HEK293T (cell line): ENCODE results near the gene KRT74.

Experiments used
- ARNT ChIP-seq: fragments of 450-650 bp; IDR thresholded peaks from 2 replicates; pipeline ENCODE4 v1.6.1; 2017; ENCODE audit warnings: mild to moderate bottlenecking
- BHLHE40 ChIP-seq: fragments of 450-650 bp; IDR thresholded peaks from 2 replicates; pipeline ENCODE4 v1.6.1; 2016; ENCODE audit warnings: mild to moderate bottlenecking, moderate library complexity, borderline replicate concordance
- CTBP1 ChIP-seq: fragments of 450-650 bp; IDR thresholded peaks from 2 replicates; pipeline ENCODE4 v1.6.1; 2016; ENCODE audit warnings: borderline replicate concordance
- FOXA1 ChIP-seq: fragments of 450-650 bp; IDR thresholded peaks from 2 replicates; pipeline ENCODE4 v1.6.1; 2016; ENCODE audit warnings: mild to moderate bottlenecking
- FOXK2 ChIP-seq: fragments of 450-650 bp; IDR thresholded peaks from 2 replicates; pipeline ENCODE4 v1.6.1; 2016; ENCODE audit warnings: mild to moderate bottlenecking
- FOXM1 ChIP-seq: fragments of 450-650 bp; IDR thresholded peaks from 2 replicates; pipeline ENCODE4 v1.6.1; 2017; ENCODE audit warnings: mild to moderate bottlenecking, borderline replicate concordance
- L3MBTL2 ChIP-seq: fragments of 450-650 bp; conservative IDR thresholded peaks from 2 replicates; pipeline ENCODE4 v1.6.1; 2016; ENCODE audit warnings: mild to moderate bottlenecking
- NFRKB ChIP-seq: fragments of 450-650 bp; IDR thresholded peaks from 2 replicates; pipeline ENCODE4 v1.6.1; 2016; ENCODE audit warnings: mild to moderate bottlenecking, moderate library complexity
- SP1 ChIP-seq: fragments of 450-650 bp; IDR thresholded peaks from 2 replicates; pipeline ENCODE4 v1.6.1; 2017
- SUZ12 ChIP-seq: fragments of 450-650 bp; IDR thresholded peaks from 2 replicates; pipeline ENCODE4 v1.6.1; 2016; ENCODE audit warnings: mild to moderate bottlenecking
- TARDBP ChIP-seq: fragments of 450-650 bp; IDR thresholded peaks from 2 replicates; pipeline ENCODE4 v1.6.1; 2016
- ZNF384 ChIP-seq: fragments of 450-650 bp; IDR thresholded peaks from 2 replicates; pipeline ENCODE4 v1.6.1; 2016
- TF ChIP-seq, protein P1 (sequence below): fragments of 450-650 bp; IDR thresholded peaks from 2 replicates; pipeline ENCODE4 v1.6.1; 2016

DNA sequence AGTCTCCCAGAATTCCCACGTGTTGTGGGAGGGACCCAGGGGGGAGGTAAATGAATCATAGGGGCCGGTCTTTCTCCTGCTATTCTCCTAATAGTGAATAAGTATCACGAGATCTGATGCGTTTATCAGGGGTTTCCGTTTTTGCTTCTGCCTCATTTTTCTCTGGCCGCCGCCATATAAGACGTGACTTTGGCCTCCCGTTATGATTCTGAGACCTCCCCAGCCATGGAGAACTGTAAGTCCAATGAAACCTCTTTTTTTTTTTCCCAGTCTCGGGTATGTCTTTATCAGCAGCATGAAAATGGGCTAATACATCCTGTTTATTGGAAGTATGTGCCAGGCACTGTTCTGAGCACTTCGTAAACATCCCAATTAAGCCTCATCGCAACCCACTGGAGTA, 26.8 kb upstream of the KRT74 start:
- no peak for TF ChIP-seq CTBP1
- no peak for TF ChIP-seq SUZ12
- TF ChIP-seq TARDBP, result no peak
- no peak for TF ChIP-seq FOXM1
- no peak for TF ChIP-seq L3MBTL2
- TF ChIP-seq FOXA1, result no peak
- no peak for TF ChIP-seq FOXK2
- TF ChIP-seq BHLHE40, result no peak
- TF ChIP-seq SP1, result no peak
- TF ChIP-seq ARNT, result no peak
- TF ChIP-seq ZNF384, result no peak
- TF ChIP-seq NFRKB, result no peak
- TF ChIP-seq, protein P1, sequence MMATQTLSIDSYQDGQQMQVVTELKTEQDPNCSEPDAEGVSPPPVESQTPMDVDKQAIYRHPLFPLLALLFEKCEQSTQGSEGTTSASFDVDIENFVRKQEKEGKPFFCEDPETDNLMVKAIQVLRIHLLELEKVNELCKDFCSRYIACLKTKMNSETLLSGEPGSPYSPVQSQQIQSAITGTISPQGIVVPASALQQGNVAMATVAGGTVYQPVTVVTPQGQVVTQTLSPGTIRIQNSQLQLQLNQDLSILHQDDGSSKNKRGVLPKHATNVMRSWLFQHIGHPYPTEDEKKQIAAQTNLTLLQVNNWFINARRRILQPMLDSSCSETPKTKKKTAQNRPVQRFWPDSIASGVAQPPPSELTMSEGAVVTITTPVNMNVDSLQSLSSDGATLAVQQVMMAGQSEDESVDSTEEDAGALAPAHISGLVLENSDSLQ, result no peak
